MM.1S (cell line): ENCODE results near the gene CALB2.

ENCODE experiments used
- CTCF ChIP-seq: fragments of 300-600 bp; sonication (generic); IDR thresholded peaks from 2 replicates; pipeline ENCODE4 v1.5.1; 2016; ENCODE audit warnings: antibody characterized with exemption, low read length, mixed read lengths
- EZH2 ChIP-seq: fragments of 300-600 bp; sonication (generic); optimal IDR thresholded peaks from 2 replicates; pipeline ENCODE3; 2017; ENCODE audit warnings: low read depth, mild to moderate bottlenecking, antibody characterized with exemption, low read length, mixed read lengths
- EZH2phosphoT487 ChIP-seq: fragments of 300-600 bp; sonication (generic); IDR thresholded peaks from 2 replicates; pipeline ENCODE4 v1.6.1; 2018; ENCODE audit warnings: antibody characterized with exemption, low read length

- TF ChIP-seq CTCF (no peak), EZH2 (no peak), EZH2phosphoT487 (no peak)
Measured at GRCh38 chr16:71399801-71400563, 41.5 kb downstream of the CALB2 start.
